ENCODE measurements around the gene YAP1.

YAP1 gene

DNA sequence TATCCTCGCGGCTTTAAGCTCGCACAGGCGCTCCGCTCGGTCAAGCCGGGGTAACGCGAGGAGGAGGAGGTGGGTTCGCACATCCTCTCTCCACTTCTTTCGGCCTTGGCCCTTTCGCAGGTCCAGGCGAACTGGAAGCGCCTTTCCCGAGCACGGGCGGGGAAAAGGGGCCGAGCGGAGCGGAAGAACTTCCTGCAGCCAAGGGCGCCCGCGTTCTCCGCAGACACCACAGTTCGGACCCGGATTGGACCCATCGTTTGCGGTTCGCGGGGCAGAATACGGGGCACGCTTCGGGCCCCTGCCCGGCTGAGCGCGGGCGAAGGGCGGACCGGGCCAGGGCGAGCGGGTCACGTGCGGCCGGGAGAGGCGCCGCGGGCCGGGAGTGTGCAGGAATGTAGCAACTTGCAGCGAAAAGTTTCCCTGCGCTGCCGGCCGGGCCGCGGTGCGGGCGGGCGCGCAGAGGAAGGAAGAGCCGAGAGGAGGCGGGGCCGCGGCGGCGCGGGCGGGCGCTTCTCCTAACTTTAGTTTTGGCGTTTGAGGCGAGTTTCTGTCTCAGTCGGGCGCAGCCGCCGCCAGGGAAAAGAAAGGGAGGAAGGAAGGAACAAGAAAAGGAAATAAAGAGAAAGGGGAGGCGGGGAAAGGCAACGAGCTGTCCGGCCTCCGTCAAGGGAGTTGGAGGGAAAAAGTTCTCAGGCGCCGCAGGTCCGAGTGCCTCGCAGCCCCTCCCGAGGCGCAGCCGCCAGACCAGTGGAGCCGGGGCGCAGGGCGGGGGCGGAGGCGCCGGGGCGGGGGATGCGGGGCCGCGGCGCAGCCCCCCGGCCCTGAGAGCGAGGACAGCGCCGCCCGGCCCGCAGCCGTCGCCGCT lies at the start of gene YAP1:
TSS of gene YAP1 (plus strand) at position 552 of the 865 bp plus-strand sequence. CDS start 402 bp downstream, outside the sequence.
- peak; percentile 50 to 77 for DNase-seq

DNA sequence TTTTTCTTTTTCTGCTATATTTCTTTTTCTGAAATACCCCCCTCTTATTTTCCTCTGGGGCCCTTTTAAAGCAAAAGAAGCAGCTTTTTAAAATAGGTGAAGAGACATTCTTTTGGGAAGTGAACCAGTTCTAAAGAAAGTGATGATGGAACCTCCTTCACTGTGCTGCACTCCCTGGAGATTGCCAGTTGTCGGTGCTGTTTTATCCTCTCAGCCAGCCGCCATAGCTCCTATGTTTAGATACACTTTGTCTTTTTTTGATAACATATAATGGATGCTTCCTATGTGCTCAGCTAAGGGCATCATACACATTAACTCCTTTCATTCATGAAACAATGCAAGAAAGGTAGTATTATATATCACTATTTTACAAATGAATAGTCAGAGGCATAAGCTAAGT lies 49.0 kb upstream of the YAP1 start:
- DNase-seq, result no peak

DNA sequence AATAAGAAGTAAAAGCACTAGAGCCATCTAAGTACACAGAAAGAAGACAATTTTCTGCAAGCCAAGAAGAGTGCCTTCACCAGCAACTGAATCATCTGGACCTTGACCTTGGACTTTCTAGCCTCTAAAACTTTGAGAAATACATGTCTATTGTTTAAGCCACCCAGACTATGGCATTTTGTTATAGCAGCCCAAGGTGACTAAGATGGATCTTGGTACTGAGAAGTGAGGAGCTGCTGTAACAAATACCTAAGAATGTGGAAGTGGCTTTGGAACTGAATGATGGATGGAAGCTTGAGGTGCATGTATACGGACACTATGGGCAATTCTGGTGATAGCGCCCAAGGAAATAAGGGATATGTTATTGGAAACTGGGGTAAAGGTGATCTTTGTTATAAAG lies 48.1 kb upstream of the YAP1 start:
- no peak for DNase-seq

DNA sequence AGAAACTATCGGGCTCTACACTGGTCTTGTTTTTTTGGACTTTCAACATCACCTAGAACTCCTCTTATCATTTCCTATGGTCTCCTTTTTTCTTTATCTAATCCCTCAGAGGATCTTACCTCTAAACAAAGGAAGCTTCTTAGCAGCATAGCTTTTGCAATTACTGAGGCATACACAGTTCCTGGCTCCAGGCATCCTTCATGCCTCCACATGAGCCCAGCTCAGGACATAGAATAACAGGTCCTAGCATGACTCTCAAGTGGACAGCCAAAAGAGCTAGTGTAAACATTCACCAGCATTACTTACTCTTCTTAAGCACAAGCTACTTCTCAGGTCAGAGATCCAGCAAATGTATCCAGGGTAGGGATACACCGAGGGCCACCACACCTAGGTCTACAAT lies 45.9 kb upstream of the YAP1 start:
- no peak for DNase-seq

DNA sequence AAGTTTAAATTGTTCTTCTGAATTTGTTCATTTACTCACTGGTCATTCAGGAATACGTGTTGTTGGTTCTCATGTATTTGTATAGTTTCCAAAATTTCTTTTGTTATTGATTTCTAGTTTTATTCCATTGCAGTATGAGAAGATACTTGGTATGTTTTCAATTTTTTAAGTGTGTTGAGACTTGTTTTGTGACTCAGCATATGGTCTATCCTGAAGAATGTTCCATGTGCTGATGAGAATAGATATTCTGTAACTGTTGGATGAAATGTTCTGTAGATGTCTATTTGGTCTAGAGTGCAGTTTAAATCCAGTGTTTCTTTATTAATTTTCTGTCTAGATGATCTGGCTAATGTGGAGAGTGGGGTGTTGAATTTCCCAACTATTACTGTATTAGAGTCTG lies 39.5 kb upstream of the YAP1 start:
- no peak for DNase-seq

DNA sequence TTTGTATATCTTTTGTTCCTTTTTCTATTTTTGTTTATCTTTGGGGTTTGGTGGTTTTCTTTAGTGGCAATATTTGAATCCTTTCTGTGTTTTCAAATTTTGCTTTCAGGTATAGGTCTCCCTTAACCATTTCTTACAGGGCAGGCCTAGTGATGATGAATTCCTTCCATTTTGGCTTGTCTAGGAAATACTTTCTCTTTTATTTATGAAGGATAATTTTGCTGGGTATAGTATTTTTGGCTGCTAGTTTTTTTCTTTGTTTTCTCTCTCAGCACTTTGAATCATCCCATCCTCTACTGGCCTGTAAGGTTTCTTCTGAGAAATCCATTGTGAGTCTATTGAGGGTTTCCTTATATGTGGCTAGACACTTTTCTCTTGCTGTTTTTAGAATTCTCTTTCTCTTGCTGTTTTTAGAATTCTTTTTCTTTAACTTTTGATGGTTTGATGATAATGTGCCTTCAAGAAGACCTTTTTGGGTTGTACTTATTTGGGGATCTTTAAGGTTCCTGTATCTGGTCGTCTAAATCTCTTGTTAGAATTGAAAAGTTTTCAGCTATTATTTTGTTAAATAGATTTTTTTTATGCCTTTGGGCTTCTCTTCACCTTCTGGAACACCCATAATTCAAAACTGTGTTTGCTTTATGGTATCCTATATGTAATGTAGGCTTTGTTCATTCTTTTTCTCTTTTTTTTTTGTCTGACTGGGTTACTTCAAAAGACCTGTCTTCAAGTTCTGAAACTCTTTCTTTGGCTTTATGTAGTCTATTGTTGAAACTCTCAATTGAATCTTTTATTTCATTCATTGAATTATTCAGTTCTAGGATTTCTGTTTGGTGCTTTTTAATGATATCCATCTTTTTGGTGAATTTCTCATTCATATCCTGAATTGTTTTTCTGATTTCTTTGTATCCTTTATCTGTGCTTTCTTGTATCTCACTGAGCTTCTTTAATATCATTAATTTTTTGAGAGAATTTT lies 38.5 kb upstream of the YAP1 start:
- DNase-seq, result no peak

DNA sequence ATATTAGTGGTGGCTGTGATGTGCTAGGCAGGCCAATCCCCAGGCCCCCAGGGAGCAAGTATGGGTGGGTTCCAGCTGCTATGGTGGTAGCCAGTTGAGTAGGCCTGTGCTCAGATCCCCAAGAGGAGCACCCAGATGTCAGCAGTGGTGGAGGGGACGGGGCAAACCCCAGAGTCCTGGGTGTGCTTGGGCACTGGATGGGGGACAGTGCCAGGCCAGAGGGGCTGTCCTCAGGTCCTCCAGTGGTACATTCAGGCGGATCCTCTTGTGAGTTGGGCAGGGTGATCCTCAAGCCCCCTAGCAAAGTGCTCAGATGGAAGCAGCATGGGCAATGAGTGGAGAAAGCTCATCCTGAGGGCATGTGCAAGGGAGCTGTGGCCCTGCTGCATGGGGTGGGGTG lies 37.0 kb upstream of the YAP1 start:
- no peak for DNase-seq

DNA sequence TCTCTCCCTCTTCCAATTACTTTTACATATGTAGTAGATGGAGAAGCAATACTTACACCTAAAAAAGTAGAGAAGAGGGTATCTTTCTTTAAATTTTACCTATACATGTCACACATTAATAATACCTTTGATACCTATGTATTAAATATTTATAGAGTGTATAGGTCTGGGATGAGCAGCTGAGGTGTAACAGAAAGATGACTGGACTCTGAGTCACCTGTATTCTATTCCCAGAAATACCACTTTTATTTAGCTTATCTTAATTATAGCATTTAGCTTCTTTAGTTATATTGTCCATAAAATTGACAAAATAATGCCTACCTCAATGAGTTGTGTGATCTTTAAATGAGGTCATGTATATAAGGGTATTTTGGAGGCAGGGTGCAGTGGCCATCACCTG lies 30.6 kb upstream of the YAP1 start:
- no peak for DNase-seq

DNA sequence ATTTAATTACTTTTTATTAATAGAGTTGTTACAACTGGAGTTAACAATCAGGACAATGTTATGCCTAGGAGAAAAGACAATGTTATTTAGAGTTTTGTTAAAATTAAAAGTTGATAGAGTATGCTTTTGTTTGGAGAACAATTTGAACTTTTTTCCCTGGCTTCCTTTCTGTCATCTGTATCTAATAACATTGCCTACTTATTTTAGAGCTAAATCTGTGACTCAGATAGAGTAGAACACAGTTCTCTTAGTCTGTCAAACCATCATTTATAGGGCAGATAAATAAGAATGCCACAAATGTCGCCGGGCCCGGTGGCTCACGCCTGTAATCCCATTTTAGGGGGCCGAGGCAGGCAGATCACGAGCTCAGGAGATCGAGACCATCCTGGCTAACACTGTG lies 28.9 kb upstream of the YAP1 start:
- no peak for DNase-seq

DNA sequence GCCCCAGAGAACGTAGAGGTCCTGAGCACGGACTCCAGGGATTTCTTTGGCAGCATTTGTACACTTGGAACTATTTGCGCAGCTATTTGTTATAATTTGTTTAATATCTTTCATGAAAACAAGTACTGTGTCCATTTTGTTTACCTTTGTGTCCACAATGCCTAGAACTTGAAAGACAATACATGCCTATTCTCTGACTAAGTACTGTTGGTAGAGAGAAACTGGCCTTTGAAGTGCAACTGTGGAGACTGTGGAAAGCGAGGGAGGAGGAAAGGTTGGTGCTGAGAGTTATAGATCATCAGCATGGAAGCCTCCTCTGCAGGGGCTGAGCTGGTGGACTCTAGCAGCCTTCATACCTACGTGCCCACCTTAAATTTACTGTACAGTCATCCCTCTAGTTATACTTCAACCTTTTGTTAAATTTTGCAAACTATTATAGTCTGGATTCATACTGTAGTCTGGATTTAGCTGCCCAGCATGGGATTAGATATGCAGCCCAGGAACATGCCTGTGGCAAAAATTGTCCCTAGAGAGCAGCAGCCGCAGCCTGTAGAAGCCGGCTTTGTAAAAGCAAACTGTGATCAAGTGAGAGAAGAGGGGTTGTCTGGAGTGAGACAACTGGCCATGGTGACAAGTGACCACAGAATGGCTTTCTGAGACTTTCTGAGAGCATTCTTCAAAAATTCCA lies 24.2 kb upstream of the YAP1 start:
- DNase-seq, result no peak

DNA sequence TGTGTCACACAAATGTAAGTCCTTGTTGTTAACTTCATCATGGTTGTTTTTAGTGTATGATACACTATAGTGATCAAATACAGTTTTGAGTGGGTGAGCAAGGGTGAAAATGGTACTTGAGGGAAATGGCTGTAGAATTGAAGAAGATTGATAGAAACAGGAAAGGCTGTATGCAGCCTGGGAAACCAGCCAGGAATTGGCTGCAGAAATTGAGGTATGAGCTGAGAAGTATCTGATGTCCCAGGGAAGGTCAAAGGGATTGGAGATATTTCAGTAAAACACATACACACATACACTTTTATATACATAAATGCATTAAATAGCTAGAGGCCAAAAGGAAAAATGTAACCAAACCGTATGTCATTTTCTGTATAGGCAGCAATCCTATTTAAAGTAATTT lies 13.1 kb upstream of the YAP1 start:
- no peak for DNase-seq

DNA sequence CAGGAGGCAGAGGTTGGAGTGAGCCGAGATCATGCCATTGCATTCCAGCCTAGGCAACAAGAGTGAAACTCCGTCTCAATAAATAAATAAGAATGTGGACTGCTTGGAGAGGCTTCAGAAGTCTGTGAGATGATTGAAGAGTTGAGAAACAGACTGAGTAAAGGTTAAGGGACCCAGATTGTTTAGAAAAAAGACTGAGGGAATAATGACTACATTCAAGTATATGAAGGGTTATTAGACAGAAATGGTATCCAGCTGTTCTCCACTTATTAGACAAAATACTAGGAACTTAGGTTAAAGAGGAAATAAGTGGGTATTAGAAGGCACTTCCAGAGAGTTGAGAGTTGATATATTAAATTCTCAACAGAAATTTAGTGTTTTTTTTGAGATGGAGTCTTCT lies 10.5 kb upstream of the YAP1 start:
- no peak for DNase-seq

DNA sequence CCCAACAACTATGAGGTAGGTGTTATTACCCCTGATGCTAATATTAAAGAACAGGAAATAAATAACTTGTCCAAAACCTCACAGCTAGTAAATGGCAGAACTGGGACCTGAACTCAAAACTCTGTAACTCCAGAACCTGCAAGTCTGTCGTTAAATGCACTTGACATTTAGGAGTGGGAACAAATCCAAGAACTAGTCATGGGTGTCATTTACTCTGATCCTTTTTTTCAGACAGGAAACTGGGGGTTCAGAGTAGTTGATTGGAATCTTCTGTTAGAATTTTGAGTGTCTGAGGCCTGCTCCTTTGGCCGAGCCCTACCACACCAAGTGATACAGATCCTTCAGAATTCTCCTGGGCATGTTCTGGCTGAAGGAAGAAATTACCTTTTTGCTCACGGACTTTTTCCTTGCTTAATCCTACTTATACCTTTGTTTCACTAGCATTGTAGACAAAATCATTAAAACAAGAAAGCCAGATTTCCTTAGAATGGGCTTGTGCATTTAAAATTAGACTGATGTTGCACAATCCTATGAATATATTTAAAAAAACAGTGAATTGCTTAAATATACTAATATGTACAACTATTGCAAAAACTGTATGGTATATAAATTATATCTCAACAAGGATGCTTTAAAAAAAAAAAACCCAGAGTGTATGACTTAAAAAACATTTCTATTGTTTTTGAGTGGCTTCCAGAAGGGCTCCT lies 1.4 kb upstream of the YAP1 start:
- no peak for DNase-seq

DNA sequence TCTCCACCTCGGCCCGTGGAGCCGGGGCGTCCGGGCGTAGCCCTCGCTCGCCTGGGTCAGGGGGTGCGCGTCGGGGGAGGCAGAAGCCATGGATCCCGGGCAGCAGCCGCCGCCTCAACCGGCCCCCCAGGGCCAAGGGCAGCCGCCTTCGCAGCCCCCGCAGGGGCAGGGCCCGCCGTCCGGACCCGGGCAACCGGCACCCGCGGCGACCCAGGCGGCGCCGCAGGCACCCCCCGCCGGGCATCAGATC lies 439 bp downstream of the YAP1 start:
- no peak for DNase-seq

DNA sequence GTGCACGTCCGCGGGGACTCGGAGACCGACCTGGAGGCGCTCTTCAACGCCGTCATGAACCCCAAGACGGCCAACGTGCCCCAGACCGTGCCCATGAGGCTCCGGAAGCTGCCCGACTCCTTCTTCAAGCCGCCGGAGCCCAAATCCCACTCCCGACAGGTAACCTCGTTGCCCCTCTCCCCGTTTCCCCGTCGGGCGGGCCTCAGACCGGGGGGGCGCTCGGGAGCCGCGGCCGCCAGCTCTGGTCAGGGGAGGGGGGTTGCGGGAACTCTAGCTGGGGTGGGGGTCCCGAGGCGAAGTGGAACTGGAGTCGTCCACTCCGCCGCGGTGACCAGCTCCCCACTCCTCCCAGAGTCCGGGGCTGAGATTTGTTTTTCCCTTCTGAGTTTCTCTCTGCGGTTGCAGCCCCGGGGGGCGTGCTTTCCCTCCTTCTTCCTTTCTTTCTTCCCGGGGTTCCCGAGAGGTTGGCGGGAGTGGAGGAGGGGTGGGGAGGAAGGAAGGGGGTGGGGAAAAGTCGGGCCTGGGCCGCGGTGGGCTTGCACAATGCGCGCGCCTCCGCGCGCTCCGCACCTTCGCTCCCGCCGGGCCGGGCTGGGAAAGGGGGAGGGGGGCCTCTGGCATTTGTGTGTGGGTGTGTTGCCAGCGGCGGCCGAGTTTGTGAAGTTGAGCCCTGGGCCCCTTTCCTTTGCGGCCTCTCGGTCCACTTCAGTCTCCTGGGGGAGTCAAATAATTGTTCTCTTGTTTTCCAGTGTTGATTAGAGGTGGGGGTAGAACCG lies 952 bp downstream of the YAP1 start:
- no peak for DNase-seq

DNA sequence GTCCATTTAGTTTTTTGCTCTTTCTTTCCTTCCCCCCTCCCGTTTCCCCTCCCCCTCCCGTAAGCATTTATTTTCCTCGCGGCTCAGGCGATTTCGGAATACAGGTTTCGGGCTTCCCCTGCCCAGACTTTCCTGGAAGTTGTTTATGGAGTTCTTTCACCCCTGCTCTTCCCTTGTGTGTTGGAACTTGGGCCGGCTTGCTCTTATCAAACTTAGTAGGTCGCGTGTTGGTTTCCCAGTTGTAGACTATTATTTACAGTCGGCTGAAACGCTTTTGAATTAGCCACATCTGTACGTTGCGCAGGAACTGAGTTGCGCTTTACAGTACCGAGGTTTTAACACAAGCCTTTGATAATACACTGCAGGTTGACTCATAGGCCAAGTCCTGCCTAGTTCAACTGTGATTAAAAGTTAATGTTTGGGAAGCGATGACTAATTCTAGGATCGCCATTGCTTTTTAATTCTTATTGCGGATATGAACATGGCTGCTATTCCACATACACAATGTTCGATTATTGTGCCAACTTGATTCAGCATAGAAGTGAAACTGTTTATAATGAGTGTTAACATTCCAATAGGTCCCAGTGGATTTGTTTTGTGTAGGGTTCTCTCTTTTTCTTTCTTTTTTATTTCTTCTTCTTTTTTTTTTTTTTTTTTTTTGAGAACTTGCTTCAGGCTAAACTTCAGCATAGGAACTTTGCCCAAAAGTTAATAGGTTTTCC lies 1.7 kb downstream of the YAP1 start:
- no peak for DNase-seq

DNA sequence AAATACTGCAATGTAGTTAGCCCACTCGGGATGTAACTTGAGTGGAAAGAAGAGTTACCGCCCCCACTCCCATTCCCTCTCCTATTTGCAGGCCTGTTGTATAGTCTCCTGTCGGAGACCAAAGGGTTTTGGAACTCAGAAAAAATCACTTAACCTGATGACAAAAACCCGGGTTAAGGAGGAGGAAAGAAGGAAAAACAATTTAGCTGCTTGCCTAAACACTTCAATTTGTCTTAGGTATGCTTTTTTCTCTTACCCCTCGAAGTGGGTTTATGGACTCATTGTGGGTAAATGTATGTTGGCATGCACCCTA lies 2.2 kb downstream of the YAP1 start:
- DNase-seq, result no peak

DNA sequence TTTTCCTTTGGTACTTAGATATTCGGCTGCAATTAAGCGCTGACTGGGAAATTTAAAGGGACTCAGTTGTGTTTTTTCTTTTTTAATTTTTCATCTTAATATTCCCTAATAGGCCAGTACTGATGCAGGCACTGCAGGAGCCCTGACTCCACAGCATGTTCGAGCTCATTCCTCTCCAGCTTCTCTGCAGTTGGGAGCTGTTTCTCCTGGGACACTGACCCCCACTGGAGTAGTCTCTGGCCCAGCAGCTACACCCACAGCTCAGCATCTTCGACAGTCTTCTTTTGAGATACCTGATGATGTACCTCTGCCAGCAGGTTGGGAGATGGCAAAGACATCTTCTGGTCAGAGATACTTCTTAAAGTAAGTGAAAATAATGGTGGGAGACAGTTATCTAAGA lies 3.8 kb downstream of the YAP1 start:
- no peak for DNase-seq

DNA sequence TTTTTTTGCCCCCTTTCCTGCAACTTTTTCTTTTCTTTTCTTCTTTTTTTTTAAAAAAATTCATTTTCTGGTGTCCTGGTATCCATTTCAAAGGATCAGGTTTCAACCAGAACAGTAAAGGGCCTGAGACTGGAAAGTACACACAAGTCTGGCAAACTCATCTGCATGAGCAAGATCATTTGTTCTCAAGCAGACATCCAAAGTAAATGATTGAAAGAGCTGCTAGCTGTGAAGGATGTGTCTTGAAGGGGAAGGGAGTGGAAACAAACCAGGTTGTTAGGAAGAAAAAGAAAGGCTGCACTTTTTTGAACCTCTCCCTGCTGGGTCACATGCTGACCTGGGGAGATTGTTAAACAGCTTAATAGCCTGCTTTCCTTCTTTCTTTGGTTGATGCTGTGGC lies 5.3 kb downstream of the YAP1 start:
- no peak for DNase-seq

DNA sequence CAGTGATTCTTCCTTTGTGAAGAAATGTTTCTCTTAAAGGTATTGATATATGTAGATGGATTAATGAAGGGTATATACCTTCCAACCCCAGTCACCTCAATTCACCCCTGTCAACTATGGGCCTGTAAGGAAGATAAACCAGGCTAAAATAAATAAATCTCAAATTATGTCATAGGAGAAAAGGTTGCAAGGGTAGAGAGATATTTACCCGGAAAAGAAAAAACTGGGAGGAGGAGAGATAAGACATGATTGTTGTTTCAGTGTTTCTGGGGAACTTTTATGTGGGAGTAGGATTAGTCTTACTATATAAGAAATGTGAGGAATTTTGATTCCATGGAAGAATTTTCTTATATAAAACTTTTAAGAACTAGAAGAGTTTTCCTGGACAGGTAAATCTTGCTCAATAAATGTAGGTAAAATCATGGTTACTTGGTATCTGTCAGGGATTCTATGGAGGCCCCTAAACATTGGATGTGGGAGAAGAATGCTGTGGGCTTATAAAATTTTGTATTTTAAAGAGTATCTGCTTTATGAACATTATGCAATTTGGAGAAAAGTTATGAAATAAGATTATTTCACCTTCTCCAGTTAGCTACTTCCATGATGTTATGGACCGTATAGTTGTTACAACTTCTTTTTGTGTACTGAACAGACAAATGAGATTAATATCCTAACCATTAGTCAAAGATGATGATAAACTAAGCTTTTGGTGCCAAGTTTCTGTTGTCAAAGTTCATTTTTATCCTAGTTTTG lies 6.4 kb downstream of the YAP1 start:
- DNase-seq, result no peak

Measured in inflammatory macrophage treated with lipopolysaccharide for 1 hour (primary cell).